Loucy (cell line): Measurements from ENCODE around the gene PACRG.

Experiments used
- H2AFZ ChIP-seq: fragments of 200-600 bp; sonication (generic); 2 replicates; pipeline ENCODE4 v1.6.0; 2016; ENCODE audit warnings: antibody characterized with exemption, mild to moderate bottlenecking, low read length, moderate library complexity
- H3F3A ChIP-seq: fragments of 200-600 bp; 2 replicates; pipeline ENCODE4 v1.6.0; 2016; ENCODE audit warnings: antibody characterized with exemption, low read depth, mild to moderate bottlenecking
- H3K27me3 ChIP-seq: fragments of 200-600 bp; sonication (generic); 2 replicates; pipeline ENCODE4 v1.6.1; 2014; ENCODE audit warnings: low read length, mild to moderate bottlenecking; ENCODE audit not compliant: insufficient read depth, poor library complexity, severe bottlenecking
- H3K36me3 ChIP-seq: fragments of 200-600 bp; sonication (generic); 2 replicates; pipeline ENCODE4 v1.6.1; 2016; ENCODE audit warnings: low read length; ENCODE audit not compliant: insufficient read depth
- H3K4me1 ChIP-seq: fragments of 200-600 bp; sonication (generic); 2 replicates; pipeline ENCODE4 v1.5.1; 2014; ENCODE audit warnings: low read length, mild to moderate bottlenecking; ENCODE audit not compliant: insufficient read depth, poor library complexity, severe bottlenecking
- H3K4me2 ChIP-seq: fragments of 200-600 bp; sonication (generic); 2 replicates; pipeline ENCODE4 v1.6.0; 2014; ENCODE audit warnings: antibody characterized with exemption, low read length, low read depth, mild to moderate bottlenecking; ENCODE audit not compliant: poor library complexity, severe bottlenecking
- H3K4me3 ChIP-seq: fragments of 200-600 bp; sonication (generic); 2 replicates; pipeline ENCODE4 v1.5.1; 2014; ENCODE audit warnings: low read length, mild to moderate bottlenecking, mixed read lengths; ENCODE audit not compliant: poor library complexity, severe bottlenecking
- H3K79me2 ChIP-seq: fragments of 200-600 bp; sonication (generic); 2 replicates; pipeline ENCODE4 v1.6.1; 2014; ENCODE audit warnings: low read length; ENCODE audit not compliant: insufficient read depth
- H3K9ac ChIP-seq: fragments of 200-600 bp; sonication (generic); 2 replicates; pipeline ENCODE4 v1.6.0; 2014; ENCODE audit warnings: mild to moderate bottlenecking, low read depth, low read length, moderate library complexity; ENCODE audit not compliant: poor library complexity, severe bottlenecking
- H3K9me2 ChIP-seq: fragments of 200-600 bp; sonication (generic); replicated peaks from 2 replicates; pipeline ENCODE4 v1.6.1; 2016; ENCODE audit warnings: low read depth, low read length, mixed read lengths
- H3K9me3 ChIP-seq: fragments of 200-600 bp; sonication (generic); 2 replicates; pipeline ENCODE4 v1.6.1; 2014; ENCODE audit warnings: mild to moderate bottlenecking, antibody characterized with exemption, low read length, low read depth; ENCODE audit not compliant: insufficient read depth
- H4K20me1 ChIP-seq: fragments of 200-600 bp; sonication (generic); 2 replicates; pipeline ENCODE4 v1.6.0; 2014; ENCODE audit warnings: antibody characterized with exemption, low read length, mild to moderate bottlenecking; ENCODE audit not compliant: insufficient read depth, poor library complexity, severe bottlenecking
- EZH2phosphoT487 ChIP-seq: fragments of 200-600 bp; IDR thresholded peaks from 2 replicates; pipeline ENCODE4 v1.6.1; 2018; ENCODE audit warnings: antibody characterized with exemption, mild to moderate bottlenecking, moderate library complexity, borderline replicate concordance
- TF ChIP-seq, protein P1 (sequence below): fragments of 200-600 bp; sonication (generic); conservative IDR thresholded peaks from 2 replicates; pipeline ENCODE4 v1.5.1; 2014; ENCODE audit warnings: mild to moderate bottlenecking, antibody characterized with exemption, low read length

The PACRG gene

DNA sequence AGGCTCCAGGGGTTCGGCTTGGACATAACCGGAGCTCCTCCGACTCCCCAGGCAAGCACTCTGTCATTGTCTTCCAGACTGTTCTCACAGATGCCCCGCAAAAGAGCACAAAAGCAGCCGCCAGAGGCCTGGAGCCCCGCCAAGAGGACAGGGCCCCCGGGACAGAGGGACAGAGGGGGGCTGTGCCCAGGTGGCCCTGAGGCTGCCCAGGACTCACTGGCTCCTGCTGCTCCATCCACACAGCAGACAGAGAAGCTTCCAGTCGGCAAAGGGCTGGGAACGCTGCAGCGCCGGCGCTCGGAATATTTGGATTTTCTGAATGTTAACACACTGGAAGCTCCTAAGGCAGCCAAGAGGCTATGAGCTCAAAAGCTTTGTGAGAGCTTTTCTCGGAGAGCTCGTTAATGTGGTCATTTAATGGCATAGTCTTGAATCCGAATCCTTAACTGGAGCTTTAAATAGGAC, 618.8 kb downstream of the PACRG start:
- Histone ChIP-seq H3K27me3 (no peaks in the 10 kb centered on the region), H3K9me3 (no peaks in the 10 kb centered on the region; the same call in 1 of the 2 replicates), H3K36me3 (no peaks in the 10 kb centered on the region), H2AFZ (no peak overlapping the region), H3K9me2 (no peaks in the 10 kb centered on the region), H3K4me2 (no peak overlapping the region), H3K4me1 (no peaks in the 10 kb centered on the region), H3F3A (no peaks in the 10 kb centered on the region), H3K79me2 (no peaks in the 10 kb centered on the region), H3K9ac (no peak overlapping the region), H4K20me1 (no peaks in the 10 kb centered on the region), H3K4me3 (no peak overlapping the region)
- TF ChIP-seq, protein P1, sequence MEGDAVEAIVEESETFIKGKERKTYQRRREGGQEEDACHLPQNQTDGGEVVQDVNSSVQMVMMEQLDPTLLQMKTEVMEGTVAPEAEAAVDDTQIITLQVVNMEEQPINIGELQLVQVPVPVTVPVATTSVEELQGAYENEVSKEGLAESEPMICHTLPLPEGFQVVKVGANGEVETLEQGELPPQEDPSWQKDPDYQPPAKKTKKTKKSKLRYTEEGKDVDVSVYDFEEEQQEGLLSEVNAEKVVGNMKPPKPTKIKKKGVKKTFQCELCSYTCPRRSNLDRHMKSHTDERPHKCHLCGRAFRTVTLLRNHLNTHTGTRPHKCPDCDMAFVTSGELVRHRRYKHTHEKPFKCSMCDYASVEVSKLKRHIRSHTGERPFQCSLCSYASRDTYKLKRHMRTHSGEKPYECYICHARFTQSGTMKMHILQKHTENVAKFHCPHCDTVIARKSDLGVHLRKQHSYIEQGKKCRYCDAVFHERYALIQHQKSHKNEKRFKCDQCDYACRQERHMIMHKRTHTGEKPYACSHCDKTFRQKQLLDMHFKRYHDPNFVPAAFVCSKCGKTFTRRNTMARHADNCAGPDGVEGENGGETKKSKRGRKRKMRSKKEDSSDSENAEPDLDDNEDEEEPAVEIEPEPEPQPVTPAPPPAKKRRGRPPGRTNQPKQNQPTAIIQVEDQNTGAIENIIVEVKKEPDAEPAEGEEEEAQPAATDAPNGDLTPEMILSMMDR: no peak
- TF ChIP-seq EZH2phosphoT487: no peak

- H3K9ac ChIP-seq: no peak overlapping the region
- no peaks in the 10 kb centered on the region for H3K27me3 ChIP-seq
- no peaks in the 10 kb centered on the region; the same call in 1 of the 2 replicates for H3K9me3 ChIP-seq
- TF ChIP-seq EZH2phosphoT487: no peak
- TF ChIP-seq, protein P1: no peak
- no peaks in the 10 kb centered on the region for H3K9me2 ChIP-seq
- H3F3A ChIP-seq: no peaks in the 10 kb centered on the region
- no peak overlapping the region for H3K4me3 ChIP-seq
- no peak overlapping the region for H3K4me2 ChIP-seq
- no peaks in the 10 kb centered on the region for H4K20me1 ChIP-seq
- H2AFZ ChIP-seq: no peak overlapping the region
- no peaks in the 10 kb centered on the region for H3K4me1 ChIP-seq
- no peaks in the 10 kb centered on the region for H3K36me3 ChIP-seq
- H3K79me2 ChIP-seq: no peaks in the 10 kb centered on the region
These were observed 619.3 kb downstream of the PACRG start for GRCh38 chr6:163347021-163347446.

GRCh38 chr6:163348789-163349680, 621.3 kb downstream of the PACRG start:
- no peak for TF ChIP-seq EZH2phosphoT487
- TF ChIP-seq, protein P1: no peak
- Histone ChIP-seq H3K27me3 (no peaks in the 10 kb centered on the region), H2AFZ (no peak overlapping the region)

More at GRCh38 chr6:163348789-163349680, 621.3 kb downstream of the PACRG start:
- Histone ChIP-seq H3K4me2 (no peak overlapping the region), H3K9me3 (no peaks in the 10 kb centered on the region; the same call in 1 of the 2 replicates), H3K9ac (no peak overlapping the region), H3K9me2 (no peaks in the 10 kb centered on the region), H3K79me2 (no peaks in the 10 kb centered on the region), H4K20me1 (no peaks in the 10 kb centered on the region), H3K4me1 (no peaks in the 10 kb centered on the region), H3K4me3 (no peak overlapping the region), H3F3A (no peaks in the 10 kb centered on the region), H3K36me3 (no peaks in the 10 kb centered on the region)
